Left forelimb (tissue), 1 donor: Measurements from ENCODE around the gene PRDM10.
"Not testable (repeated sequence)": the region's sequence is repeated elsewhere in the genome, so short reads cannot be mapped to it uniquely, and the experiment has no call there.

Experiments
- DNase-seq: peaks from one replicate; pipeline ENCODE4 v3.0.0-alpha.2; 2018; ENCODE audit warnings: low spot score

The PRDM10 gene, protein sequence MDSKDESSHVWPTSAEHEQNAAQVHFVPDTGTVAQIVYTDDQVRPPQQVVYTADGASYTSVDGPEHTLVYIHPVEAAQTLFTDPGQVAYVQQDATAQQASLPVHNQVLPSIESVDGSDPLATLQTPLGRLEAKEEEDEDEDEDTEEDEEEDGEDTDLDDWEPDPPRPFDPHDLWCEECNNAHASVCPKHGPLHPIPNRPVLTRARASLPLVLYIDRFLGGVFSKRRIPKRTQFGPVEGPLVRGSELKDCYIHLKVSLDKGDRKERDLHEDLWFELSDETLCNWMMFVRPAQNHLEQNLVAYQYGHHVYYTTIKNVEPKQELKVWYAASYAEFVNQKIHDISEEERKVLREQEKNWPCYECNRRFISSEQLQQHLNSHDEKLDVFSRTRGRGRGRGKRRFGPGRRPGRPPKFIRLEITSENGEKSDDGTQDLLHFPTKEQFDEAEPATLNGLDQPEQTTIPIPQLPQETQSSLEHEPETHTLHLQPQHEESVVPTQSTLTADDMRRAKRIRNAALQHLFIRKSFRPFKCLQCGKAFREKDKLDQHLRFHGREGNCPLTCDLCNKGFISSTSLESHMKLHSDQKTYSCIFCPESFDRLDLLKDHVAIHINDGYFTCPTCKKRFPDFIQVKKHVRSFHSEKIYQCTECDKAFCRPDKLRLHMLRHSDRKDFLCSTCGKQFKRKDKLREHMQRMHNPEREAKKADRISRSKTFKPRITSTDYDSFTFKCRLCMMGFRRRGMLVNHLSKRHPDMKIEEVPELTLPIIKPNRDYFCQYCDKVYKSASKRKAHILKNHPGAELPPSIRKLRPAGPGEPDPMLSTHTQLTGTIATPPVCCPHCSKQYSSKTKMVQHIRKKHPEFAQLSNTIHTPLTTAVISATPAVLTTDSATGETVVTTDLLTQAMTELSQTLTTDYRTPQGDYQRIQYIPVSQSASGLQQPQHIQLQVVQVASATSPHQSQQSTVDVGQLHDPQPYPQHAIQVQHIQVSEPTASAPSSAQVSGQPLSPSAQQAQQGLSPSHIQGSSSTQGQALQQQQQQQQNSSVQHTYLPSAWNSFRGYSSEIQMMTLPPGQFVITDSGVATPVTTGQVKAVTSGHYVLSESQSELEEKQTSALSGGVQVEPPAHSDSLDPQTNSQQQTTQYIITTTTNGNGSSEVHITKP

DNA sequence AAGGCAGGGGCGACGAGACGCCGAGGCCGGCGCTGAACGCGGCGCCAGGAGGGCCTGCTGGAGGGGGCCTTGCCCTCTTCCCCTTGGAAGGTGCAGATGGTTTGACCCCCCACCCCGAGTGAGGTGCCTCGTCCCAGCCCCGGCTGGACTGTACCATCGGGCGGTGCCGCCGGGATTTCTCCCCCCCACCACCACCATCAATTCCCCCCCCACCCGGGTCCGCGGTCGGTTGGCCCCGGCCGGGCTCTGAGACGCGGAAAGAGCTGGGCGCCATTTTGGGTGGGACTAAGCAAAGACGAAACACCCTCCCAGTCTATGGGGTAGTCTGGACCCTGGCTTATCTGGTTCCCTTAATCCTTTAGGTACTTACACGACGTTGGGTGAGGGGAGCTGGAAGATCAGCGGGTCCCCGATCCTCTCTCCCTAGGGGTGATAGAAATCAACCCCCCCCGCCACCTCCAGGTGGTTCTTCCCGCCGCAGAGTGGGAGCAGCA, at the start of gene PRDM10:
PRDM10 (minus strand) TSS at position 484 of the 494 bp plus-strand sequence. CDS start 41,871 bp downstream, outside the sequence.
- peak; percentile 98 for DNase-seq

DNA sequence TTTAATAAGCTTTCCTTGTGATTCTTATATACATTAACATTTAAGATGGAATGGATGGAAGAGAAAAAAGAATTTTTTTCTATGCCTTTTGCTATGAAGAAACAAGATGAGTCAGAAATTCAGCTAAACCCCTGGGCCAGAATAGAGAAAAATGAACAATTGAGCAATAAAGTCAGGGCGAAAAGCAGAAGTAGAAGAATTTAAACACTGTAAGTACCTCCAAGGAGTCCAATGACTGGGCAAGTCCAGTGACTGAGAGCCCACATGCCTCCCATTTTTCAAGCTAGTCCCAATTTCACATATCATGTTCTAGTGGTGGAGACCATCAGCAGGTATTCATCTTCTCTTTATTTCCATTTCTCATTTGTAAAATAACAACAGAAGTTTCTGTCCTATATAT, 48.4 kb upstream of the PRDM10 start:
- no peak for DNase-seq

- DNase-seq = no peak
These were observed 47.6 kb upstream of the PRDM10 start for GRCh38 chr11:130050257-130050656.

DNA sequence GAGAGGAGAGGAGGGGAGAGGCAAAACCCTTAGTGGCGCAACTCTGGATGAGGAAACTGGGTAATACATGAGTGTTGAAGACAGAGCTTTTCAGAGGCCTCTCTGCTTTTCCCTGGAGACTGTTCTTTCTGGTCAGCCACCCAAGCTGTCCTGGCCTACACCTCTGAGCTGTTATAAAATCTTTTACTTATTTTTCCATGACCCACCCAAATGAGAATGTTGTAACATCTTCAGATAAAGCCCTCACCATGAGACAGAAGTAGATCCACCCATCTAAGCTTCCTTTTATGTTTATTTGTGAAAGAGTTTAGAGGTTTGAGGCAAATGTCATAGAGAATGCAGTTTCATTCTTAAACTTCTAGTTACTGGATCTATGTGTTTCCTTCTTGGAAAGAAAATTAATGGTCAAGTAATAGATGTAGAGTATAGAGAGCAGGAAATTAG, 46.7 kb upstream of the PRDM10 start:
- DNase-seq = no peak

GRCh38 chr11:130047141-130047540, 44.5 kb upstream of the PRDM10 start:
- DNase-seq = no peak

- DNase-seq = no peak
These were observed 40.9 kb upstream of the PRDM10 start for GRCh38 chr11:130043575-130043974.

- DNase-seq = no peak
These were observed 39.5 kb upstream of the PRDM10 start for GRCh38 chr11:130042093-130042591.

DNA sequence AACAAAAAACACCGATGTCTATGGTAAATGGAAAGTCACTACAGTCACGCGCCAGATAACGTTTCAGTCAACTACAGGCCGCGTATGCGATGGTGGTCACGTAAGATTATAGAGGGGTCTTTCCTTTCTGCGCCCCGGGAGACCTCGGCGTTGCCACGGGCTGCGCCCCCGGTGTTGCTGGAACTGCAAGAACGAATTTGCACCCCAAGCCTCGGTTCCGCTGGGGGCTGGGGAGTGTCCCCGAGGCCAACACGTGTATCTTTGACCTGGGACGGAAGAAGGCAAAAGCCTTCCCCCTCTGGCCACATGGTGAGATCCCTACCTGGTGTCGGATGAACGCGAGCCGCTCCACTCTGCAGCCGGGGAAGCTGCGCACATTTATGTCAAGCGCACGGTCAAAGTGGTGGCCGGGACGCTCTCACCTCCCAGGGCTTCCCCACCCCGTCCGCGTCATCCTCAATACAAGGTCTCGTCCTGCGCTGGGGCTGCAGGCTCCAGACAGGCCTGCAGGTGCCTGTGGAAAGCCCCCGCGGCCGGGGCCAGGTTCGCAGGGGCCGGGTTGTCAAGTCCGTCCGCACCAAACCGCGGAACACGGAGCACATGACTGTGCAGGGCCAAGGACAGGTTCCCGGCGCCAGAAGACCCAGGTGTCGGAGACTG, 37.8 kb upstream of the PRDM10 start:
- no peak for DNase-seq

DNA sequence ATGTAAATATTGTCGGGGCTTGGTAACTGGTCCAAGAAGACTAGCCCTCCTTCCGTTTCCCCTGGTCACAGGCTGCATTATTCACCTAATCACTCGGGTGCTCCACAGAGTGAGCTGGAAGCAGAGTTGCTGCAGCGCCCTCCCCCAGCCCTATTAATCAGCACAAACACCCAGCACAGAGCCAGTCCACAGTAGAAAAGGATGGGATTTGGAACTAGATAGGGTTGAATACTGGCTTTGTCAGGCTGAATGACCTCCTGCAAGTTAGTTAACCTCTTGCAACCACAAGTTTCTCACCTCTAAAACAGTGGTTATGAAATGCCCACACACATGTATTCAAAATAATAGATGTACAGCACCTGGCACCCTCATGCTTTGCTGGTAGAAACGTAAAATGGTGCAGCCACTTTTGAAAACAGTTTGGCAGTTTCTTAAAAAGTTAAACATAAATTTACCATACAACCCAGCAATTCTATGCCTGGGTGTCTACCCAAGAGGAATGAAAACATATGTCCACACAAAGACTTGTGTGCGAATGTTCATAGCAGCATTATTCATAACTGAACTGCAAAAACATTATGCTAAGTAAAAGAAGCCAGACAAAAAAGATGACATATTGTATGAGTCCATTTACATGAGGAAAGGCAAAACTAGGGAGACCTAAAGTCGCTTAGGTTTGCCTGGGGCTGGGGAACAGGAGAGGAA, 35.4 kb upstream of the PRDM10 start:
- DNase-seq = no peak

DNA sequence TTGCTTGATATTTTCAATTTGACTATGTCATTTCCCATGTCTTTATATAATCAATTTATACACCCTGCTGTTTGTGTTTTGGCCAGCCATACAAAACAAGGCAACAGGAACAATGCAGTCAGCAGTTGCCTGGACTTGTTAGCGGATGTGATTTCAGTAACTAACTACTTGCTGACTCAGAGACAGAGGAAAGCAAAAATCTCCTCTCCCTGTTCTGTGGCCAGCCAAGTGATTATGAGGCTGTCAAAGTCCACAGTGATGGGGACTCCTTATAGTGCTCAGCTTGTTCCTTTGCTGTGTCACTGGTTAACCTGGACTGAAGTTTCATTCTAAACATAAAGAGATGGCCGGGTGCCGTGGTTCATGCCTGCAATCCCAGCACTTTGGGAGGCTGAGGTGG, 34.4 kb upstream of the PRDM10 start:
- DNase-seq = no peak

DNA sequence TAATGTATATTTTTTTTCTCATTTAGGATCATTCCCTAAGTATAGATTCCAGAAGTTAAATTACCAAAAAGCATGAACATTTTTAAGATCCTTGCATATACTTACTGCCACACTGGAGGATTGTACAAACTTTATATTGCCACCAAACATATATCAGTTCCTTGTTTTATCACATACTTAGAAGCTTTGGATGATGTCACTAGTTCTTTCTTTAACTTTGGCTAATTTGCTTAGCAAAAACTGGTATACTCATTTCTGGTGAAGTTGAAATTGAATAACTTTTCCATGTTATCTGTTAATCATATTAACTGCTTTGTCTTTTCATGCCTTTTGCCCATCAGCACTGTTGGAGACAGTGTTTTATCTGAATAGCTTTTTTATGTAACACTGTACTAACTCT, 31.6 kb upstream of the PRDM10 start:
- no peak for DNase-seq

DNA sequence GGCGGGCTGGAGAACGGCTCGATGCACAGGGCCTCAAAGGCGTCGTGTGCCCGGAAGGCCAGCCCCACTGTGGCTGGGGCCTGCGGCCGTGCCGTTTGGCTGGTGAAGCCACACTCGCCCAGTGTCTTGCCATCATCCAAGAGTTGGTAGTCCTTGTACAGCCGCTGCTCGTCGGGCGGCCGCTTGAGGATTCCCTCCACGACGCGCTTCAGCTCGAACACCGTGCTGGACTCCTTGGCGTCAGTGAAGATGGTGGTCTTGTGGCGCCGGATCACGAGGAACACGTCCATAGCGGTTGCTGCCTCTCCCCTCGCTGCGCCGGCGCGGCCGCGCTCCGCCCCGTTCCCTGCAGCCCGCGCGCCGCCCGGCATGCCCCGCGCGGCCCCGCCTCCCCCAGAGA, 30.3 kb upstream of the PRDM10 start:
- DNase-seq = no peak

DNA sequence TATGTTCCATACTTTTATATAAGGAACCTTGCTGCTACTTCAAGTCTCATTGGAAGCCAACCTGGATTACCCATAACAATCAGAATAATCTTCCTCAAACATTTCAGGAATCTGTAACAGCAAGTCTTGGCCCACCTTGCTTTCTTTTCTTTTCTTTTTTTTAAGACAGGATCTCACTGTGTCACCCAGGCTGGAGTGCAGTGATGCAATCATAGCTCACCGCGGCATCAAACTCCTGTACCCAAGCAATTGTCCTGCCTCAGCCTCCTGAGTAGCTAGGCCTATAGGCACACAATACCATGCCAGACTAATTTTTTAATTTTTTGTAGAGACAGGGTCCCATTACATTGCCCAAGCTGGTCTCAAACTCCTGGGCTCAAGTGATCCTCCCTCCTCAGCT, 29.3 kb upstream of the PRDM10 start:
- DNase-seq = no peak

DNA sequence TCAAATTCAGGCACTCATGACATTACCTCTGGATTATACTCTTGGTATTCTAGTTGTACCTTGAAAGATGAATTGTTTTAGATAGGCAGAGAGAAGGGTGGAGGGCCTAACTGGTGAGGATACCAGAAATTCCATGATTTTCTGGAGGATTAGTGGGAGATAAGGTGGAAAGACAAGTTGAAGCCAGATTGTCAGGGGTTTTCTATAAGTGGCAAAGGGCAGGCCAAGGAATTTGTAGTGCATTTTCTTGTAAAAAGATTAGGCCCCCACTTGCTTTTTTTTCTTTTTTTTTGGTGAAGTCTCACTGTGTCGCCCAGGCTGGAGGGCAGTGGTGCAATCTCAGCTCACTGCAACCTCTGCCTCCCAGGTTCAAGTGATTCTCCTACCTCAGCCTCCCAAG, 28.4 kb upstream of the PRDM10 start:
- no peak for DNase-seq

DNA sequence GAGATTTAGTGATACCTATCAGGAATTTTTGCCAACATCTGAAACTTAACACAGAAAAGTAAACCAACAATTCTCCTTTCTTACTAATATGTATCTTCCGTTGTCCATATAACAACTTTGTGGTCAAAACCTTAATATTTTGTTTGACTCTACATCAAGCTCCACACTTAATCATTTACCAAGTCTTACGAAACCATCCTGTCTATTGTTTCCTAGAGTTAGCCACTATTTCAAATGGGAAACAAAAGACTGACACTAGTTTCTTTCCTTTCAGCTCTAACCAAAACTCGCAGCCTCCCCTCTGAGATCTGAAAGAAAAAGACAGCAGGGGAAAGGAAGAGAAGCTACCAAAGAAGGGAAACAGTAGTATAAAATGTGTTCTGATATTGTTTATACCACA, 26.5 kb upstream of the PRDM10 start:
- DNase-seq = no peak

GRCh38 chr11:130025371-130025770, 22.7 kb upstream of the PRDM10 start:
- no peak for DNase-seq

DNA sequence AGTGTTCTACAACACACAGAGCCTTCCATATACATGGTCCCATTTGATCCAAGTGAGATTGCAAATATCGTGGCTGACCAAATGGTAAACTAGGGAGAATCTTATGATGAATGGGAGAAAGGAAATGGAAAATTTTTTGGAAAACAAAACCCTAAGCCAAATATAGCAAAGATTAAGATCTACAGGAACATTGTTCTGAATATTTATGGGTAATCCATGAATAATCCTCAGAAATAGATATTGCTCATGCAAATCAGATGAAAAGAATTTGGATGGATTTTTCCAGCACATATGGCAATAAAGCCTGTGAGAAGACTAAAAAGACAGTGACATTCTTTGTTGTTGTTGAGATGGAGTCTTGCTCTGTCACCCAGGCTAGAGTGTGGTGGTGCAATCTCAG, 21.7 kb upstream of the PRDM10 start:
- DNase-seq = no peak

- DNase-seq = no peak
These were observed 20.6 kb upstream of the PRDM10 start for GRCh38 chr11:130023204-130023603.

DNA sequence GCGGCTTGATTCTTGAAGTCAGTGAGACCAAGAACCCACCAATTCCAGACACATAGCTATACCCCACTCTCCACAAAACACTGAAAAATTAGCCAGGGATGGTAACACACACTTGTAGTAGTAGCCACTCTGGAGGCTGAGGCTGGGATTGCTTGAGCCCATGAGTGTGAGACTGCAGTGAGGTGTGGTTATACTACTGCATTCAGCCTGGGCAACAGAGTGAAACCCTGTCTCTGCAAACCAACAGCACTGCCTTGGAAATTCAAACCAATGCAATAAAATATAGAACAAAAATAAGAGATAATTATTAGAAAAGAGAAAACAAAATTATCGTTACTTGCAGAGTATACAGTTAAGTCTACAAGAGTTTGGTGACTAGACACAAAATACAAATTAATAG, 20.2 kb upstream of the PRDM10 start:
- no peak for DNase-seq

DNA sequence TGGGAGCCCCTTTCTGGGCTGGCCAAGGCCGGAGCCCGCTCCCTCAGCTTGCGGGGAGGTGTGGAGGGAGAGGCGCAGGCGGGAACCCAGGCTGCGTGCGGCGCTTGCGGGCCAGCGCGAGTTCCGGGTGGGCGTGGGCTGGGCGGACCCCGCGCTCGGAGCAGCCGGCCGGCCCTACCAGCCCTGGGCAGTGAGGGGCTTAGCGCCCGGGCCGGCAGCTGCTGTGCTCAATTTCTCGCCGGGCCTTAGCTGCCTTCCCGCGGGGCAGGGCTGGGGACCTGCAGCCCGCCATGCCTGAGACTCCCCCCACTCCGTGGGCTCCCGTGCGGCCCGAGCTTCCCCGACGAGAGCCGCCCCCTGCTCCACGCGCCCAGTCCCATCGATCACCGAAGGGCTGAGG, 19.0 kb upstream of the PRDM10 start:
- not testable (repeated sequence) for DNase-seq

DNA sequence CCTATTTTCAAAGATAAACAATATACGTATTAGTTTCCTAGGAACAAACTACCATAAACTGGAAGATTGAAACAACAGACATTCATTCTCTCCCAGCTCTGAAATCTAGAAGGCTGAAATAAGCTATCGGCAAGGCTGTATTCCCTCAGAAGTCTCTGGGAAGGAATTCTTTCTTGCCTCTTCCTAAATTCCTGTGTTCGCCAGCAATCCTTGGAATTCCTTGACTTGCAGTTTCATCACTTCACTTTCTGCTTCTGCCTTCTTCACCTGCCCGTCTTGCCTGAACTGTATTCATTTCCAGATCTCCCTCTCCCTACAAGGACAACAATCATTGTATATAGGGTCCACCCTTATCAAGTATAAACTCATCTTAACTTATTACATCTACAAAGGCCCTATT, 17.7 kb upstream of the PRDM10 start:
- DNase-seq = no peak
